ENCODE results near the gene BACE1.
A peak's percentile ranks its signal among the peaks of the same experiment; 100 is the strongest.

BACE1 gene

DNA sequence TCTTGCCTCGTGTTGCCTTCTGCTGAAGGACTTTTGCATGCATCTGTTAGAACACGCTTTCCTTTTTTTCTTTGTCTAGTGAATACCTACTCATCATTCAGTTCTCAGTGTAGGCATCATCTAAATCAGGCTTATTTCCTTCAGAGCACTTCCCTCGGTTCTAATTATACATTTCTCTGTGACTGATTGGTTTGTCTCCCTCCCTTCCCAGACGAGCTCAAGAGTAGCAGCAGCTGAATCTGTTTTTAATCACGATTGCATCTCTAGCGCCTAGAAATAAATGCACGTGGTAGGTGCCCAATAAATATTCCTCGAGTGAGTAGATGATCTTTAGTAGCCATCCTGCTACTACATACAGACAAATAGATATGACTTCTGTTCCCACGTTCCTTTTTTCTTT, 17.9 kb upstream of the BACE1 start:
- H3K27ac ChIP-seq (replicated peaks; ENCODE audit: low read length) = no peak overlapping the region

DNA sequence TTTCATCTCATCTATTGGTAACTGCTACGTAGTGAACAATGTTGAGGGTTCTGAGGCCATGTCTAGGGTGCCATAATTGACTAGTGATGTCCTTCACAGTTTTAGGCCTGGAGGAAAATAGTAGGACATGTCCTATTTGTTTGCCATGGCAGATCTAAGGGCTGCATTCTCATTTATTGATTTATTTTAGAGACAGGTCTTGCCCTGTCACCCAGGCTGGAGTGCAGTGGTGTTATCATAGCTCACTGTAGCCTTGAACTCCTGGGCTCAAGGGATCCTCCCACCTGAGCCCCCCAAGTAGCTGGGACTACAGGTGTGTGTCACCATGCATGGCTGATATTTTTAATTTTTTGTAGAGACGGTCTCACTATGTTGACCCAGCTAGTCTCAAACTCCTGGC, 16.8 kb upstream of the BACE1 start:
- Histone ChIP-seq H4K8ac (ENCODE audit: low read depth, low read length) (no peak overlapping the region), H2BK12ac (ENCODE audit: low read length) (no peak overlapping the region), H2BK15ac (ENCODE audit: low read length) (no peak overlapping the region), H3K4ac (ENCODE audit: low read length) (no peak overlapping the region), H3K27ac (replicated peaks; ENCODE audit: low read length) (no peak overlapping the region), H3K9me3 (replicated peaks in 1 of 2; ENCODE audit: control insufficient read depth in 2 of 2, insufficient read depth in 1 of 2, low read depth in 1 of 2, low read length in 2 of 2) (peaks cover 0 to 1% of the 10 kb centered on the region in 2 donors), H3K9ac (ENCODE audit: low read depth, low read length, poor library complexity) (no peak overlapping the region), H2AK5ac (ENCODE audit: low read depth, low read length) (no peak overlapping the region), H2BK120ac (ENCODE audit: low read depth, low read length) (no peak overlapping the region), H3K36me3 (replicated peaks in 1 of 2; ENCODE audit: control insufficient read depth in 2 of 2, insufficient read depth in 2 of 2, low read length in 2 of 2) (peaks cover 3 to 18% of the 10 kb centered on the region in 2 donors), H3K27me3 (ENCODE audit: control insufficient read depth in 3 of 3, insufficient read depth in 3 of 3, low read depth in 1 of 3, low read length in 3 of 3) (no peaks in the 10 kb centered on the region), H2AFZ (ENCODE audit: low read length) (no peak overlapping the region), H3K23ac (ENCODE audit: low read depth, low read length, poor library complexity) (no peak overlapping the region), H2BK5ac (ENCODE audit: low read length) (no peak overlapping the region), H3K18ac (ENCODE audit: low read length) (no peak overlapping the region), H4K91ac (ENCODE audit: low read depth, low read length, poor library complexity) (no peak overlapping the region), H3K79me1 (ENCODE audit: low read depth, low read length) (peaks cover 1% of the 10 kb centered on the region), H3K4me1 (ENCODE audit: control insufficient read depth in 2 of 2, insufficient read depth in 1 of 2, low read depth in 1 of 2, low read length in 2 of 2) (peaks cover 0 to 13% of the 10 kb centered on the region in 2 donors), H3K4me3 (ENCODE audit: low read length in 2 of 2) (no peak overlapping the region), H3K4me2 (ENCODE audit: insufficient read depth, low read length, poor library complexity, severe bottlenecking) (no peak overlapping the region), H3K14ac (ENCODE audit: low read length) (no peak overlapping the region)
- no peak for DNase-seq (ENCODE audit: low spot score)
- WGBS, 2 donors (ENCODE audit: extremely low coverage in 2 of 2, insufficient read length in 2 of 2, insufficient replicate concordance in 1 of 2) = no CpG with 5 or more reads among the region's 2 CpGs

More for the DNA sequence above, 17.9 kb upstream of the BACE1 start:
- Histone ChIP-seq H3K27me3 (ENCODE audit: control insufficient read depth in 3 of 3, insufficient read depth in 3 of 3, low read depth in 1 of 3, low read length in 3 of 3) (no peaks in the 10 kb centered on the region), H4K8ac (ENCODE audit: low read depth, low read length) (no peak overlapping the region), H3K14ac (ENCODE audit: low read length) (no peak overlapping the region), H2BK12ac (ENCODE audit: low read length) (no peak overlapping the region), H3K23ac (ENCODE audit: low read depth, low read length, poor library complexity) (no peak overlapping the region), H3K9me3 (replicated peaks in 1 of 2; ENCODE audit: control insufficient read depth in 2 of 2, insufficient read depth in 1 of 2, low read depth in 1 of 2, low read length in 2 of 2) (no peaks in the 10 kb centered on the region), H2BK15ac (ENCODE audit: low read length) (no peak overlapping the region), H4K91ac (ENCODE audit: low read depth, low read length, poor library complexity) (no peak overlapping the region), H2AK5ac (ENCODE audit: low read depth, low read length) (no peak overlapping the region), H2BK5ac (ENCODE audit: low read length) (no peak overlapping the region), H3K9ac (ENCODE audit: low read depth, low read length, poor library complexity) (no peak overlapping the region), H3K4me2 (ENCODE audit: insufficient read depth, low read length, poor library complexity, severe bottlenecking) (no peak overlapping the region), H2BK120ac (ENCODE audit: low read depth, low read length) (no peak overlapping the region), H3K18ac (ENCODE audit: low read length) (no peak overlapping the region), H3K4me1 (ENCODE audit: control insufficient read depth in 2 of 2, insufficient read depth in 1 of 2, low read depth in 1 of 2, low read length in 2 of 2) (peaks cover 0 to 11% of the 10 kb centered on the region in 2 donors), H3K4me3 (ENCODE audit: low read length in 2 of 2) (no peak overlapping the region), H3K36me3 (replicated peaks in 1 of 2; ENCODE audit: control insufficient read depth in 2 of 2, insufficient read depth in 2 of 2, low read length in 2 of 2) (peaks cover 3 to 27% of the 10 kb centered on the region in 2 donors), H2AFZ (ENCODE audit: low read length) (no peak overlapping the region), H3K79me1 (ENCODE audit: low read depth, low read length) (peaks cover 1% of the 10 kb centered on the region), H3K4ac (ENCODE audit: low read length) (no peak overlapping the region)
- no peak for DNase-seq (ENCODE audit: low spot score)
- WGBS, 2 donors (ENCODE audit: extremely low coverage in 2 of 2, insufficient read length in 2 of 2, insufficient replicate concordance in 1 of 2) = no CpG with 5 or more reads among the region's 9 CpGs

DNA sequence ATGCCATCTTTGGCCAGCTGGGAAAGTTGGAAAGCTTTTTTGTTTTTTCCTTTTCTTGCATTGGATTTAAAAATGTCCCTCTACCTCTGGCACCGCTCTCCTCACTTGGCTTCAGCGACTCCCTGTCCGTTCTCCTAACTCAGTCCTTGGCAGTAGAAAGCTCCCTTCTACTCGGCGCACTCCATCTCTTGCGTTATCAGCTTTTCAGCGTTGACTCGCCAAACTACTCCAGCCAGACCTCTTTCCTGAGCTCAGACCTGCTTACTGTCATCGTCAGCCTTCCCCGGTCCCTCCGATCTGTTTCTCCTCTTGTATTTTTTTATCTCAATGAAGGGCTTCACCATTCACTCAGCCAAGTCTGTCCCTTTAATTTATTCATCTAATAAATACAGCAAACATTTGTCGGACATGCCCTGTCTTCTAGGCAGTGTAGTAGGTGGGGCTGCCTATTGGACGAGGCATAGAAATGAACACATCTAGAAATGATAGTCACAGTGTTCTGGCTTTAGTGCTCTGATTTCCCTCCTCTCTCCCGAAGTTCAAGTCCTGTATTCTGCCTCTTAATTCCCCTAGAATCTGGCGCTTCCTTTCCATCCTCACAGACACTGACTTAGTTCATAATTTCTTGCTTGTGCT, 12.4 kb upstream of the BACE1 start:
- Histone ChIP-seq H2AK5ac (ENCODE audit: low read depth, low read length) (no peak overlapping the region), H3K4me3 (ENCODE audit: low read length in 2 of 2) (peak overlapping the region; percentile 65 to 89), H3K36me3 (replicated peaks in 1 of 2; ENCODE audit: control insufficient read depth in 2 of 2, insufficient read depth in 2 of 2, low read length in 2 of 2) (no peaks in the 10 kb centered on the region), H3K9ac (ENCODE audit: low read depth, low read length, poor library complexity) (peak overlapping the region; percentile 84), H3K9me3 (replicated peaks in 1 of 2; ENCODE audit: control insufficient read depth in 2 of 2, insufficient read depth in 1 of 2, low read depth in 1 of 2, low read length in 2 of 2) (peaks cover 0 to 1% of the 10 kb centered on the region in 2 donors), H2BK12ac (ENCODE audit: low read length) (no peak overlapping the region), H2BK120ac (ENCODE audit: low read depth, low read length) (no peak overlapping the region), H3K27me3 (ENCODE audit: control insufficient read depth in 3 of 3, insufficient read depth in 3 of 3, low read depth in 1 of 3, low read length in 3 of 3) (no peaks in the 10 kb centered on the region), H3K4ac (ENCODE audit: low read length) (no peak overlapping the region), H2AFZ (ENCODE audit: low read length) (peak overlapping the region; percentile 100), H2BK15ac (ENCODE audit: low read length) (no peak overlapping the region), H3K4me1 (ENCODE audit: control insufficient read depth in 2 of 2, insufficient read depth in 1 of 2, low read depth in 1 of 2, low read length in 2 of 2) (peaks cover 0 to 3% of the 10 kb centered on the region in 2 donors), H4K91ac (ENCODE audit: low read depth, low read length, poor library complexity) (no peak overlapping the region), H3K18ac (ENCODE audit: low read length) (peak overlapping the region; percentile 85), H3K79me1 (ENCODE audit: low read depth, low read length) (peaks cover 1% of the 10 kb centered on the region), H4K8ac (ENCODE audit: low read depth, low read length) (peak overlapping the region; percentile 82), H3K14ac (ENCODE audit: low read length) (no peak overlapping the region), H3K4me2 (ENCODE audit: insufficient read depth, low read length, poor library complexity, severe bottlenecking) (peak overlapping the region; percentile 76), H3K27ac (replicated peaks; ENCODE audit: low read length) (no peak overlapping the region), H2BK5ac (ENCODE audit: low read length) (peak overlapping the region; percentile 66), H3K23ac (ENCODE audit: low read depth, low read length, poor library complexity) (peak overlapping the region; percentile 85)
- no peak for DNase-seq (ENCODE audit: low spot score)
- no CpG with 5 or more reads among the region's 15 CpGs for WGBS, 2 donors (ENCODE audit: extremely low coverage in 2 of 2, insufficient read length in 2 of 2, insufficient replicate concordance in 1 of 2)

DNA sequence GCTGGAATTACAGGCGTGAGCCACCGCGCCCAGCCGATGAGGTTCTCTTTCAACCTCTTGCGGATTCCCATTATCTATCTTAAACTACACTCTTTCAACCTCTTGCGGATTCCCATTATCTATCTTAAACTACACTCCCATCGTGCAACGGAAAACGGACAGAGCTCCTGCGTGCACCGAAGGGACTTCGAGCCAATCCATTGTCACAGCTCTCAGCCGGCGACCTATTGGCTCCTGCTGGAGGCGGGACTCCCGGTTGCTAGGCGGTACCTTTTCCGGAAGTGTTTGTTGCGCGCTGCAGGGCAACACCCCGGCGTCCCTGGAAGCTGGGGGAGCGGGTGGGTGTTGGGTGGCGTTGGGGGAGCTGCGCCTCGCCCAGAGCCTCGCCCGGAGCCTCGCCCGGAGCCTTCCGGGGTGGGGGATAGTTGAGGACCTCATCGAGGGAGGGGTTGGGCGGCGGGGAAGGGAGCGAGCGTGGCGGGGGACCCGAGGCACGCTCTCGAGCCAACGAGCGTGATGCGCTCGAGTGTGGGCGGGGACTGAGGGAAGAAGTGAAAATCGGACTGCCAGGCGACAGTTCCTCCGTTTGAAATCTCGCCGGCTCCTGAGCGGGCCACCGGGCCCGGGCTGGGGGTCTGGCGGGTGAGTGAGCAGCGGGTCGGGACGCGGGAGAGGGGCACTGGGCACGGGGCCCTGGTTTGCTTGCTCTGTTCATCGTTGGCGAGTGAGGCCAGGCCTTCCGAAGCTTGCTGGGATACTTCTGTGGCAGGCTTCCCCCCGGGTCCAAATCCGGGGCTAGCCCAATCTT, 11.7 kb upstream of the BACE1 start, which contains the start of gene CEP164:
CEP164 (plus strand) TSS at position 288 of the 808 bp plus-strand sequence. CDS start 10,733 bp downstream, outside the sequence.
- Histone ChIP-seq H2BK12ac (ENCODE audit: low read length) (no peak within 1 kb of the TSS), H4K91ac (ENCODE audit: low read depth, low read length, poor library complexity) (no peak within 1 kb of the TSS), H2AFZ (ENCODE audit: low read length) (peak within 1 kb of the TSS; percentile 100), H3K27ac (replicated peaks; ENCODE audit: low read length) (no peak within 1 kb of the TSS), H3K23ac (ENCODE audit: low read depth, low read length, poor library complexity) (peak within 1 kb of the TSS; percentile 85), H3K14ac (ENCODE audit: low read length) (no peak within 1 kb of the TSS), H2BK15ac (ENCODE audit: low read length) (no peak within 1 kb of the TSS), H2BK5ac (ENCODE audit: low read length) (peak within 1 kb of the TSS; percentile 66), H3K27me3 (ENCODE audit: control insufficient read depth in 3 of 3, insufficient read depth in 3 of 3, low read depth in 1 of 3, low read length in 3 of 3) (no peaks in the 10 kb centered on the region), H4K8ac (ENCODE audit: low read depth, low read length) (peak within 1 kb of the TSS; percentile 82), H3K18ac (ENCODE audit: low read length) (peak within 1 kb of the TSS; percentile 85), H3K4me2 (ENCODE audit: insufficient read depth, low read length, poor library complexity, severe bottlenecking) (peak within 1 kb of the TSS; percentile 76), H2BK120ac (ENCODE audit: low read depth, low read length) (no peak within 1 kb of the TSS), H3K4me1 (ENCODE audit: control insufficient read depth in 2 of 2, insufficient read depth in 1 of 2, low read depth in 1 of 2, low read length in 2 of 2) (peaks cover 0 to 3% of the 10 kb centered on the region in 2 donors), H3K4me3 (ENCODE audit: low read length in 2 of 2) (peak within 1 kb of the TSS; percentile 65 to 89), H3K4ac (ENCODE audit: low read length) (no peak within 1 kb of the TSS), H3K79me1 (ENCODE audit: low read depth, low read length) (peaks cover 1% of the 10 kb centered on the region), H3K9me3 (replicated peaks in 1 of 2; ENCODE audit: control insufficient read depth in 2 of 2, insufficient read depth in 1 of 2, low read depth in 1 of 2, low read length in 2 of 2) (peaks cover 0 to 1% of the 10 kb centered on the region in 2 donors), H2AK5ac (ENCODE audit: low read depth, low read length) (no peak within 1 kb of the TSS), H3K36me3 (replicated peaks in 1 of 2; ENCODE audit: control insufficient read depth in 2 of 2, insufficient read depth in 2 of 2, low read length in 2 of 2) (no peaks in the 10 kb centered on the region), H3K9ac (ENCODE audit: low read depth, low read length, poor library complexity) (peak within 1 kb of the TSS; percentile 84)
- WGBS, 2 donors (ENCODE audit: extremely low coverage in 2 of 2, insufficient read length in 2 of 2, insufficient replicate concordance in 1 of 2) = no CpG with 5 or more reads among the region's 64 CpGs
- DNase-seq (ENCODE audit: low spot score) = peak; percentile 90
